HG02798 (cell line): ENCODE data around the gene PSAPL1.

Experiments used
- ATAC-seq: cut with Tn5 transposase; IDR thresholded peaks from one replicate; pipeline ENCODE4 v1.9.1; 2021; ENCODE audit warnings: mild to moderate bottlenecking; ENCODE audit not compliant: unreplicated experiment, poor library complexity

Gene PSAPL1

GRCh38 chr4:7434766-7435150 lies at the start of gene PSAPL1:
Gene PSAPL1, minus strand, starts transcription at chr4:7434930. Its CDS starts 51 bp downstream, at chr4:7434879.
- ATAC-seq, result no peak

GRCh38 chr4:7481227-7481626 lies 46.5 kb upstream of the PSAPL1 start:
- no peak for ATAC-seq

GRCh38 chr4:7480423-7480822 lies 45.7 kb upstream of the PSAPL1 start:
- no peak for ATAC-seq

- no peak for ATAC-seq
These were observed 43.9 kb upstream of the PSAPL1 start for GRCh38 chr4:7478665-7479064.

- ATAC-seq, result no peak
These were observed 43.0 kb upstream of the PSAPL1 start for GRCh38 chr4:7477695-7478094.

GRCh38 chr4:7476820-7477219 lies 42.1 kb upstream of the PSAPL1 start:
- ATAC-seq, result no peak

GRCh38 chr4:7475207-7475606 lies 40.5 kb upstream of the PSAPL1 start:
- ATAC-seq, result no peak

GRCh38 chr4:7474320-7474719 lies 39.6 kb upstream of the PSAPL1 start:
- no peak for ATAC-seq

GRCh38 chr4:7473081-7473480 lies 38.4 kb upstream of the PSAPL1 start:
- no peak for ATAC-seq

GRCh38 chr4:7472442-7473013 lies 37.8 kb upstream of the PSAPL1 start:
- ATAC-seq, result no peak

- ATAC-seq, result no peak
These were observed 35.9 kb upstream of the PSAPL1 start for GRCh38 chr4:7470522-7471128.

GRCh38 chr4:7470111-7470510 lies 35.4 kb upstream of the PSAPL1 start:
- ATAC-seq, result no peak

- ATAC-seq, result no peak
These were observed 34.3 kb upstream of the PSAPL1 start for GRCh38 chr4:7469023-7469422.

- ATAC-seq, result no peak
These were observed 32.7 kb upstream of the PSAPL1 start for GRCh38 chr4:7467471-7467870.

GRCh38 chr4:7466904-7467303 lies 32.2 kb upstream of the PSAPL1 start:
- ATAC-seq, result no peak

GRCh38 chr4:7466215-7466614 lies 31.5 kb upstream of the PSAPL1 start:
- ATAC-seq, result no peak

GRCh38 chr4:7465017-7465416 lies 30.3 kb upstream of the PSAPL1 start:
- ATAC-seq, result no peak

- no peak for ATAC-seq
These were observed 29.5 kb upstream of the PSAPL1 start for GRCh38 chr4:7464259-7464655.

- ATAC-seq, result no peak
These were observed 29.0 kb upstream of the PSAPL1 start for GRCh38 chr4:7463566-7464258.

GRCh38 chr4:7462509-7462971 lies 27.8 kb upstream of the PSAPL1 start:
- ATAC-seq, result no peak

GRCh38 chr4:7461230-7461629 lies 26.5 kb upstream of the PSAPL1 start:
- no peak for ATAC-seq

- no peak for ATAC-seq
These were observed 25.8 kb upstream of the PSAPL1 start for GRCh38 chr4:7460566-7460965.
